NCI-H1694 treated with DMSO at 0.1 percent for 48 hours (cell line): ENCODE data around the gene CLSTN2.

Experiments
- DNase-seq: peaks from one replicate; lab custom pipeline; 2025; lab: John Stamatoyannopoulos, UW

CLSTN2 gene

GRCh38 chr3:140236836-140237501, 302.0 kb downstream of the CLSTN2 start:
- DNase-seq: no peak

GRCh38 chr3:140238646-140239314, 303.8 kb downstream of the CLSTN2 start:
- DNase-seq: no peak

GRCh38 chr3:140242818-140243276, 307.9 kb downstream of the CLSTN2 start:
- DNase-seq: no peak

- DNase-seq: no peak
These were observed 308.6 kb downstream of the CLSTN2 start for GRCh38 chr3:140243575-140243974.

GRCh38 chr3:140244893-140245292, 309.9 kb downstream of the CLSTN2 start:
- no peak for DNase-seq

- no peak for DNase-seq
These were observed 311.6 kb downstream of the CLSTN2 start for GRCh38 chr3:140246578-140246977.

- no peak for DNase-seq
These were observed 312.8 kb downstream of the CLSTN2 start for GRCh38 chr3:140247775-140248174.

- no peak for DNase-seq
These were observed 314.2 kb downstream of the CLSTN2 start for GRCh38 chr3:140249188-140249587.

GRCh38 chr3:140250010-140250855, 315.2 kb downstream of the CLSTN2 start:
- DNase-seq: no peak

GRCh38 chr3:140250945-140251344, 316.0 kb downstream of the CLSTN2 start:
- no peak for DNase-seq

- peak; percentile 68 for DNase-seq
These were observed 316.7 kb downstream of the CLSTN2 start for GRCh38 chr3:140251678-140252077.

GRCh38 chr3:140252812-140253656, 318.0 kb downstream of the CLSTN2 start:
- DNase-seq: peak; percentile 37

GRCh38 chr3:140258222-140258724, 323.3 kb downstream of the CLSTN2 start:
- no peak for DNase-seq

- no peak for DNase-seq
These were observed 330.3 kb downstream of the CLSTN2 start for GRCh38 chr3:140265302-140265701.

- DNase-seq: no peak
These were observed 333.1 kb downstream of the CLSTN2 start for GRCh38 chr3:140268103-140268502.

GRCh38 chr3:140268610-140269009, 333.6 kb downstream of the CLSTN2 start:
- no peak for DNase-seq

GRCh38 chr3:140270329-140270728, 335.3 kb downstream of the CLSTN2 start:
- DNase-seq: no peak

- no peak for DNase-seq
These were observed 338.7 kb downstream of the CLSTN2 start for GRCh38 chr3:140273542-140274195.

- no peak for DNase-seq
These were observed 339.4 kb downstream of the CLSTN2 start for GRCh38 chr3:140274429-140274828.

- no peak for DNase-seq
These were observed 341.7 kb downstream of the CLSTN2 start for GRCh38 chr3:140276703-140277102.

- DNase-seq: no peak
These were observed 342.9 kb downstream of the CLSTN2 start for GRCh38 chr3:140277886-140278285.
